HG02588 (cell line): ENCODE data around the gene MAPK10.
"Not testable (repeated sequence)": the region's sequence is repeated elsewhere in the genome, so short reads cannot be mapped to it uniquely, and the experiment has no call there.

Source experiments
- ATAC-seq: cut with Tn5 transposase; IDR thresholded peaks from one replicate; pipeline ENCODE4 v1.9.1; 2021; ENCODE audit warnings: mild to moderate bottlenecking, moderate library complexity; ENCODE audit not compliant: unreplicated experiment

Gene MAPK10

DNA sequence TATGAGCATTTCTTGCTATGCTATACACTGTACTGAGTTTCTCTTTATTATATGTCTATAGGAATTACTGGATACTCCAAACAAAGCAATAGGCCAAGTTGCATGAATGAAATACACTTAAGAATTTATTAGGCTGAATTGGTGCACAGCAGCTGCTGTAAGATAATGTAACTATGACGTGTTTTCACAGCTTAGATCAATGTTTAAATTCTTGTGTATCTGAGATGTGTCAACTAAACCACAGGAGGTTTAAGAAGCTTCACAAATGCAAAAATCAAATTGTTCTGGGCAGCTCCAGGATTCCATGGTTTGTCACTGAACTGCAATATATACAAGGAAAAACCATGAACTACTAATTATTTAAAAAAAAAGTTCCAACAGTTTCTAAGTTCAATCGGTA is 156.7 kb downstream of the MAPK10 start:
- ATAC-seq = no peak

DNA sequence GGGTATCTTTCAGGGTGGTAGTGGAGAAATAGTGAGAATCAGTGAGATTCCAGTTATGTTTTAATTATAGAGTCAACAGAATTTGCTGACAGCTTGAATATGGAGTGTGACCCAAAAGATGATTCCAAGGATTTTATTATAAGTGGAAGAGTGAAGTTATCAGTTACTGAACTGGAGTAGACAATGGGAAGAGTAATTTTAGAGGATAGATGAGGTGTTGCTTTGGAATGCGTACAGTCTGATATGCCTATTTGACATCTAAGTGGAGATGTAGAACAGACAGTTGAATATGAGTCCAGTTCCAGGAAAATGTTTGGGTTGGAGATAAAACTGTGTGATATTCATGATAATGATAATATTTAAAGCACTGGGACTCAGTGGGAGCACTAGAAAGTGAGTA is 174.2 kb downstream of the MAPK10 start:
- ATAC-seq = no peak

DNA sequence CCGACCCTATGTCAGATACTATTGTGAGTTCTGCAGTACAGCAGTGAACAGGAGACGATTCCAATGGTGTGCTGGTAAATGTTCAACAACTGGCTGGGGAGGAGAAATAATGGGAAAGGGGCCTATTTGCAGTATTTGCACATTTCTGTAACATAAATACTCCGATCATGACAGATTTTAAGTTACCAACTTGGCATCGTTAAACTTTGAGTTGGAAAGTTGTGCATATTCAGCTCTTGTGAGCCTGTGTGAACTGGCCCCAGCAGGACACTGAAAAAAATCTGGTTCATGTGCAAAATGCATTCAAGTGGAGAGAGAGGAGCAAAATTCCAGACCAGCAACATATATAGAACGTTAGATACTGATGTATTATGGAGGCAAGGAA is 175.0 kb downstream of the MAPK10 start:
- no peak for ATAC-seq

DNA sequence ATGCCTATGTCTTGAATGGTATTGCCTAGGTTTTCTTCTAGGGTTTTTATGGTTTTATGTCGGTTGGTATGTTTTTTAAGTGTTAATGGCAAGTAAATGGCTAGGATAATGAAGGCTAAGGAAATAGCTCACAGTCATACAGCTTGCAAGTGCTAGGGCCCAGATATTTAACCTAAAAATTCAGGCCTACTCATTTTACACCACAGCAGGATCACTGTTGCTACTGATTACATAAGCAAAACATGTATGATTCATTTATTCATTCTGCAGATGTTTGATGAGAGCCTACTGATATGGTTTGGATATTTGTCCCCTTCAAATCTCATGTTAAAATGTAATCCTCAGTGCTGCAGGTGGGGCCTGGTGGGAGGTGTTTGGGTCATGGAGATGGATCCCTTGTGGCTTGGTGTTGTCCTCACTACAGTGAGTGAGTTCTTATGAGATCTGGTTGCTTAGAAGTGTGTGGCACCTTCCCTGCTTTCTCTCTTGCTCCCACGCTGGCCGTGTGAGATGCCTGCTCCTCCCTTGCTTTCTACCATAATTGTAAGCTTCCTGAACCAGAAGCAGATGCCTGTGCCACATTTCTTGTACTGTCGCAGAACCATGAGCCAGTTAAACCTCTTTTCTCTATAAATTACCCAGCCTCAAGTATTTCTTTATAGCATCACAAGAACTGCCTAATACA is 175.5 kb downstream of the MAPK10 start:
- no peak for ATAC-seq

DNA sequence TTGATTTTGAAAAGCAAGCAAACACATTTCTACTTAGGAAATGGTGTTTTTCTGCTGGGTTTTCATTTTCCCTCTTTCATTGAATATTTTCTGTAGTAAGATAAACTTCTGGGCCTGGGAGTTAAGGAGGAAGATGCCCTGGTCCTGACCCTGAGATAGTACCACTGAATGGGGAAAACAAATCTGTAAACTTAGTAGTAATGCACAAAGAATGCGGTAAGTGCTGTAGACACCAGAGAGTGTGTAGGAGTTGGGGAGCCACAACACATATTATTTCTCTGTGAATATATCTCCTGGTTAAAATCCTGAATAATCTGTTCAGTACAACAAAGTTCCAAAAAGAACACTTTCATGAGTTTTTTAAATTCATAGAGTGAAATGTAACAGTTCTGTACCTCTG is 178.3 kb downstream of the MAPK10 start:
- no peak for ATAC-seq

DNA sequence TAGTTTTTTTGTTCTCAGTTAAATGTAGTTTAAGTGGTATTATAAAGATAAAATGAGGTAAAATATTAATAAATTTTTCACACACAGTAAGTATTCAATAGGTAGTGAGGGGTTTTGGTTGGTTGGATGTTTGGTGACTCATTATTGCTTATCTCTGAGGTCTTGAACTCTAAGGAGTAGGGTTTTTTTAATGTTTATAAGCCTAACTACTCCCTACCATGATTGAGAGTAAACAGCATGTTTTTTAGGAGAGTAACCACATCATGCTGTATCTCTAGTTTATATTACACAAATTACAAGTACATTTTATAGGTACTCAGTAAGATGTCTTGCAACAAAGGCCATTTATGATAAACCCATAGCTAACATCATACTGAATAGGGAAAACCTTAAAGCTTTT is 181.6 kb downstream of the MAPK10 start:
- ATAC-seq = no peak

DNA sequence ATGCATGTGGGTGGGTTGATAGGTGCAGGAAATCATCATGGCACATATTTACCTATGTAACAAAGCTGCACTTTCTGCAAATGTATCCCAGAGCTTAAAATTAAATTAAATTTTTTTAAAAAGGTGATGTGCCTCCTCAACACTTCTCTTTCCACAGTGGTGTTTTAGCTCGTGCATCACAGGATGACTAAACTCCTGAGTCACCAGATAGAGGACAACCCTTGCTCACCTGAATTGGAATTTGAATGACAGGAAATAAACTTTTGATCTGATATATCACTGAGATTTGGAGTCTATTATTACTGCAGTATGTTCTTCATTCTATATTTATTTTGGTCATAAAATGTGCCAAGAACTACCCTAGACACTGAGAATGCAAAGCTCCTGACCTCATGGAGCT is 185.3 kb downstream of the MAPK10 start:
- ATAC-seq = no peak

DNA sequence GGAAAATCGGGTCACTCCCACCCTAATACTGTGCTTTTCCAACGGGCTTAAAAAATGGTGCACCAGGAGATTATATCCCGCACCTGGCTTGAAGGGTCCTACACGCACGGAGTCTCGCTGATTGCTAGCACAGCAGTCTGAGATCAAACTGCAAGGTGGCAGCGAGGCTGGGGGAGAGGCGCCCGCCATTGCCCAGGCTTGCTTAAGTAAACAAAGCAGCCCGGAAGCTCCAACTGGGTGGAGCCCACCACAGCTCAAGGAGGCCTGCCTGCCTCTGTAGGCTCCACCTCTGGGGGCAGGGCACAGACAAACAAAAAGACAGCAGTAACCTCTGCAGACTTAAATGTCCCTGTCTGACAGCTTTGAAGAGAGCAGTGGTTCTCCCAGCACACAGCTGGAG is 191.5 kb downstream of the MAPK10 start:
- not testable (repeated sequence) for ATAC-seq

DNA sequence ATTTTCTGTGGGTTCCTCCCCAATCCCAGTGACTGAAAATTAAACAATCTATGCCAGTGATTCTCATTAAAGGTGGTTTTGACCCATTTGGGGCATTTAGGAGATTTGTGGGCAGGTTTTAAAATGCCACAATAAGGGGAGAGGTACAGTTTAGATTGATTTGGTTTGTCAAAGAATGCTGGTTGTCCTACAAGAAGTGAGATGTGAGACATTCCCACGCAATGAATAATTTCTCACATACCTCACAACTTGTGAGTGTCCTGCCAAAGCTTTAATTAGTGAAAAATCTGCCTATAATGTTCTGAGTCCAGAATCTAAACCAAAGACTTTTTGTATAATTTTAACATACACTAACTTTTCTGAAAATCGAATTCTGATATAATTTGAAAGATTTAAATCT is 199.4 kb downstream of the MAPK10 start:
- ATAC-seq = no peak

DNA sequence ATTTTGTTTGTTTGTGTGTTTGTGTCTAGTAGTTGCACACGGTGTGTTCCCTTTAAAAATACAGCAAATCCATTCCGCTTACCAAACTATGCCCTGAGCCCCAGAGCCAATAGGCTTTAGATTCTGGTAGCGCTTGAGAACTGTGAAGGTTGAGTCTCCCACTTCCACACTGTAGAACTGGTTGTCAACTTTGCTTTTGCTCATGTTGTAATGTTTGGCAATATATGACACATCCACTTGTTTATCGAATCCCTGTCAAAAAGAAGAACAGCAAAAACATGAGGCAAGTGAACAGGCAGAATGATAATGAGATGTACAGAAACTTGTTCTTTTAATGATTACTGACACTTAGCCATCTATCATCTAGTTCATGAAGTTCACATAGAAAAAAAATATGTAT is 200.6 kb downstream of the MAPK10 start:
- no peak for ATAC-seq

DNA sequence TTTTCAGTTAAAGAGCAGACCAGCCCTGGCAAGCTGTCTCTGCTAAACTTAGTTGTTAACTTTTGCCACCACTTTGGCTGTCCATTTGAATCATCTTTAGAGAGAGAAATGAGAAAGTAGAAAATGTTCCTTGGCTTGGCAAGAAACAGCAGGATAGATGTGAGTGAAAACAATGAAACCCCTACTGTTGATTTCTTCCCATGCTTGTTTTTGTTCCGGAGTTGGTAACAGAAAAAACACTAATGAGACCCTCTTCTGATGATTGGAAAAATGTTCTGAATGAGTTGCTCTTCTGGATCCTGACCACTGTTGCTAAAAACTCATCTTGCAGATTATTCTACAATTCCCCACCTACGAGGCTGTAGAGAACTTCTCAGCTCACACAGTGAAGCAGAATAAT is 203.3 kb downstream of the MAPK10 start:
- ATAC-seq = no peak

DNA sequence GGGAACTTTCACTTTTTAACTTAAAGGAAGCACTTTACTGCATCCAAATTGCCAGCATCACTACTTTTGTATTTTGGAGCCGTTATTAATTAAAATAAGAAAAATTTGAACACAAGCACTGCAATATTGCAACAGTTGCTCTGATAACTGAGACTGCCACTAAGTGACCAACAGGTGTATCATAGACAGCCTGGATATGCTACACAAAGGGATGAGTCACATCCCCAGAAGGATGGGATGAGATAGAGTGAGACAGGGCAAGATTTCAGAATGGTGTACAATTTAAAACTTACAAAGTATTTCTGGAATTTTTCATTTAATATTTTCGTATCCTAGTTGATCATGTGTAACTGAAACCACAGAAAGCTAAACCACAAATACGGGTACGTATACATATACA is 204.1 kb downstream of the MAPK10 start:
- ATAC-seq = no peak

DNA sequence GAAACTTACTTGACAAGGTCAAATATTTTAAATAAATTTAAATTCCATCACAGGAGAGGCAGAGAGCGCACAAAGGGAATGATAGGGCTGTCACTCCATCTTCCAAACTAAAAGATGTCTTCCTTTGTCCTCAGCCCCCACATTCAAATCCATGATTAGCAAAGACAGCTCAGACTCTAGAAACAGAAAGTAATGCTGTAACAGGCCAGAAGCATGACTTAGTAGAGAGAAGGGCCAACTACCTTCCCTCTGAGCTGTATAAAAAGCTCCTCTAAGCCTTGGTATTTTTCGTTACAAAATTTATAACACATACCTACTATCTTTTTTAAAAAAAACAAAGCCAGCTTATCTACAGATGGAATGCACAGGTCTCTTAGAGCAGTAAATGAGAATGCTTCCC is 207.4 kb downstream of the MAPK10 start:
- ATAC-seq = no peak

DNA sequence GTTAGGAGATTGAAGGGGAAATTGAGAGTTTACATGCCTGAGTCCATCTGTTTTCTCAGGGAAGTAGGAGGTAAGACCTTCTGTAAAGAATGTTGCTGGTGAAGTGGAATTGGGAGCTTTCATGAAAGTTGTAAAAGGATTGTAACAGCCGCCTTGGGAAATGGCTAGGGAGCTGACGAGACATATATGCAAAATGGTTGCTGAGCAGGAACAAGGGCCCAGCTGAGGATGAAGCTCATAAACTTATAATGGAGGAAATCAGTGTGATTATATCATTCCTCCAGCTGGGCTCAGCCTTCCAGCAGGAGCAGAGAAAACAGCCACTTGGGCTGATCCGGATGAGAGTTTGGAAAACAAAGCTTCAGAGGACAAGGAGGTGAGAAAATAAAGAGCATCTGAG is 208.7 kb downstream of the MAPK10 start:
- no peak for ATAC-seq

DNA sequence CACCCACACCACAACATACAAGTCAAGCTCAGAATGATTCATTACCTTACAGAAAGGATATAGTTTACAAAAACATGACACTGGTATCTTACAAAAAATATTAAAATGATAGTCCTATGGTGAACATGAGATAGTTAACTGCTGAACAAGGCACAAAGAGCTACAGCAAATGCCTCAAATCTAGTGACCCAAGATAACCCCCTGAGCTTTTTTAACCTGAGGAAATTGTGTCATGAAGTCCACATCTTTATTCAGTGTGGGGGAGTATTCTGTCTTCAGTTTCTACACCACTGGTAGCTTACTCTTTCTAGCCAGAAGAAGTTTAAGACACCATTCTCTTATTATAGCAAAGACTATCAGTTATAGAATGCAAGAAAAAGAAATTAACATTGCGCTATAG is 218.7 kb downstream of the MAPK10 start:
- no peak for ATAC-seq

DNA sequence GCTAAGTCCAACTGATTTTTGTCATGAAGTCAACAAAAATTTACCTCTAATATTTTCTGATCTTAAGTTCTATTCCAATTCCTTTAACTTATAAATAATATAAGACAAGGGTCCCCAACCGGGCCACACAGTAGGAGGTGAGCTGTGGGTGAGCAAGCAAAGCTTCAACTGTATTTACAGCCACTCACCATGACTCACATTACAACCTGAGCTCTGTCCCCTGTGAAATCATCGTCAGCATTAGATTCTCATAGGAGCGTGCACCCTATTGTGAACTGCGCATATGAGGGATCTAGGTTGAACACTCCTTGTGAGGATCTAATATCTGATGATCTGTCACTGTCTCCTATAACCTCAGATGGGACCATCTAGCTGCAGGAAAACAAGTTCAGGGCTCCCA is 227.4 kb downstream of the MAPK10 start:
- ATAC-seq = no peak

DNA sequence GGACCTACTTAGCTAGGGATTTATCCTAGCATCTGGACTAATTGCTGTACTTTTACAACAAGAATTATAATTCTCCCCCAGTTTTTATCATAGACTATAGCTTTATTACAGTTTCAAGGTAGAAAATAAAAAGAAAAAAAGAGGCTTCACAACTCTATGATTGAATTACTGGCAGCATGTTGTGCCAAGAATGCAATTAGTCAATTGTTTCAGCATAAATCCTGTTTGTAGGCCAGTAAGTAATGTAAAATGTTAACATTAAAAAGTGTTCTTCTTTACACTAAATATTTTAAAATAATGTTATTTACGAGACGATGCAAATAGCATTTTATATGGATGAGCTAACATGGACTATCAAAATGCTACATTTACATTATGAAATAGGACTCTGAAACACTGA is 228.4 kb downstream of the MAPK10 start:
- ATAC-seq = no peak

DNA sequence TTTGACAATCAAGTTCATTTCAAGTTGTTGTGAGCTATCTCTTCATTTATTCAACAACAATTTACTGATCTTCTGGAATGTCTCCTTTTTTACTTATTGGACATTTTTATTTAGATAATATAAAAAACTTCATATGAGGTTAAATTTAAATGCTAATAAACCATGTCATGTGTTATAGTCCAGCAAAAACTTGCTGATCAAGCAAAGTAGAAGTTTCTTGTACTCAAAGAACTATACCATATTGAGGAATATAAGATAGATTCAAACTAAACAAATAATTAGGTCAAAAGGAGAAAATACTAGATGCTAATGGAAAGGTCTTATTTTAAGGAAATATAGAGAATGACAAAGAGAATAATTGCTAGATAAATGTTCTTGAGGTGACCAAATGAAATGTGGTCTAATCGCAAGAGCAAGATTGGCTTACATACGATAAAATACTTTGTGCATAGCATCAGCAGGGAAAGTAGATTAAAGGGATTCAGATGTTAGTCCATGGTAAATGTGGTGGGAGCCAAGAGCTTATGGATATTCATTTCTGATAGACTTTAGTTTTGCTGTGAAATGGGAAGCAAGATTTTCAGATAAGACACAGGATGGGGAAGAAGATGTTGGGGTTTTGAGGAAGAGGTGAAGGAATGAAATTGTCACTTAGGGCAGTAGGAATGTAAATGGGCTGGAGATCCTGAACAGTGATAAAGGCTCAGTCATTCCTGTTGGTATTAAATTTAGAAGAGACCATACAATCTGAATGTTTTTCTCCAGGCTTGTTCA is 229.5 kb downstream of the MAPK10 start:
- no peak for ATAC-seq

DNA sequence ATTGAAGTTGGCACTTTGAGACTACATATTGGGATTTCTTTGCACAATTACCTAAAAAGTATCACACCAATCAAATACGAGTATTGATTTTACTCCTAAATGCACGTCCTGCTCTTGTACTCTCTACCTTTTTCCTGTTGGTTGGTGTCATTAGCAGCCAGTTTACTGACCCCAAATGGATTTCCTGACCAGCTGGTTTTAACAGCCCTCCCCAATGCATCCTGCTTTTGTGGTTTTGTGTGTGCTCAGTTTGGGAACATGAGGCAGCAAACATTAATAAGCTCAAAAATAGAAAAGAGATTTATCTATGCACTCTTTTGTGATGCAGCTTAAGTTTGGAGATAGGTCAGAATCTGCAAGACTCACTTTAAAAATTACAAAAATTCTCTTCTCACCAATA is 230.3 kb downstream of the MAPK10 start:
- no peak for ATAC-seq

DNA sequence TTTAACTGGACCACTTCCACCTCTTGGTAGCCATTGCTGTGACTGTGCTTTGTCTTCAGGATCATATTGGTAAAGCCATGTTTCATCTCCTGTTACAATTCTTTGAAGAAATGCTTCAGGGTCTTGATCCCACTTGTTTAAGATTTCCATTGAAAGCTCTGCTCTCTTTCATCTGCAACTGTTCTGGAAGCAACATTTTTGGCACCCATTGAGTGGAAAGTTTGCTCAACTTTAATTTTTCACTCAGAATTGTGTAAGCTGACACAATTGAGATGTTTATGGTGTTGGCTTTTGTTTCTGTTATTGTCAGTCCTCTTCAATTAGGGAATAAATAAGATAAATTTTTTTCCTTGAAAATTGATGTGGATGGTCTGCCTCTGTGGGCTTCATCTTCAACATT is 237.4 kb downstream of the MAPK10 start:
- ATAC-seq = no peak

DNA sequence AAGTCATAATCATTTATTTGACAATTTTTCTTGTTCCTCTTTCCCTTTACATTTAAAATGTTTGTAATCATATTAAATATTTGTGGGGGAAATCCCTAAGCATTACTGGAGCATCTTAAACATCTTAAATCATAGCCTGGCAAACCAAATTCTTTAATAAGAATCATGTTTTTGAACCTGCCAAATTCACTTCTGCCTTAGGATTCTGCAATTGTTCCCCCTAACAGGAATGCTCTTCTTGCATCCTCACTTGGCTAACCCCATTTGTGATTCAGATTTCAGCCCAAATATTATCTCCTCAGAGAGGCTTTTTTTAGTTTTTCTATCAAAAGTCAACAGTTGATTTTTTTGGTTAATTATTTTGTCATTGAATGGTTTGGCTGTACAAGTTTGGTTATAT is 241.1 kb downstream of the MAPK10 start:
- no peak for ATAC-seq

DNA sequence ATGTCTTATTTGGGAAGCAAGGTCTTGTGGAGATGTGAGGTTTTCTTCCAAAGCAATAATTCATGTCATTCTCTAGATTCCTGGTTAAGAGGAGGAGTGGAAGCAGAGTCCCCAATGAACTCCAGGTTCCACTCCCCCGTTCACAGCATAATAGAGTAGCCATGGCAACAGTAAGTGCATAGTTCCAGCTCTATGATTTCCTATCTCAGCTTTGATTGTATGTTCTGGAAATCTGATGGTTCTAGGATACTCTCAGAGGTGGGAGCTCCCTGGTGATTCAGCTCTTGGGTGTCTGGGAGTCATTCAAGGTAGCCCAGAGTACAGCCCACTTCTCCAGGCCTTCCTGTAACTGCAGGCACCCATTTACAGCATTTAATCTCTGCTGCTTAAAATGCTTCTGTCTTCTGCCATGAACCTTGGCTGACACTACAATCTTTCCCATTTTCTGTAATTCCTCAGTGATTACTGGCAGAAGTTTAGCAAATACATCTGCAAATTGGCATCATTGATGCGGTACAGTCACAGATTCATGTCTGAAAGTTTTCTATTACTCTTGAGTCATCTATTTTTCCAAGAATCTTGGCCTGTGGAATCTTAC is 242.0 kb downstream of the MAPK10 start:
- ATAC-seq = no peak
